HEK293 (cell line): ENCODE data around the gene IL36B.

Source experiments
- BCL11A ChIP-seq: fragments of 450-650 bp; formaldehyde crosslinking; IDR thresholded peaks from 2 replicates; pipeline ENCODE4 v1.5.1; 2016; ENCODE audit warnings: low read depth, missing biosample characterization, missing genetic modification characterization
- CTCF ChIP-seq: fragments of 450-650 bp; formaldehyde crosslinking; IDR thresholded peaks from 2 replicates; pipeline ENCODE4 v1.5.1; 2016; ENCODE audit warnings: missing biosample characterization, missing genetic modification characterization
- EGR2 ChIP-seq: fragments of 450-650 bp; formaldehyde crosslinking; IDR thresholded peaks from 2 replicates; pipeline ENCODE4 v1.5.1; 2016; ENCODE audit warnings: low read depth, missing biosample characterization, missing genetic modification characterization
- MZF1 ChIP-seq: fragments of 450-650 bp; formaldehyde crosslinking; IDR thresholded peaks from 2 replicates; pipeline ENCODE4 v1.5.1; 2017; ENCODE audit warnings: missing biosample characterization, missing genetic modification characterization, borderline replicate concordance
- SETDB1 ChIP-seq: IDR thresholded peaks from one replicate; pipeline ENCODE4 v1.6.1; 2017; ENCODE audit warnings: mild to moderate bottlenecking, low read length, moderate library complexity, mixed read lengths; ENCODE audit not compliant: insufficient read length
- ZNF132 ChIP-seq: fragments of 450-650 bp; formaldehyde crosslinking; IDR thresholded peaks from 2 replicates; pipeline ENCODE4 v1.5.1; 2017; ENCODE audit warnings: missing biosample characterization, missing genetic modification characterization, borderline replicate concordance
- ZNF26 ChIP-seq: fragments of 450-650 bp; formaldehyde crosslinking; IDR thresholded peaks from 2 replicates; pipeline ENCODE4 v1.5.1; 2016; ENCODE audit warnings: missing biosample characterization, missing genetic modification characterization
- ZNF274 ChIP-seq, 2 experiments: fragments of 200-500 bp in 1 of 2; fragments of 450-650 bp in 1 of 2; sonication (Bioruptor generic) in 1 of 2; formaldehyde crosslinking in 1 of 2; IDR thresholded peaks; 2 replicates each; pipeline versions ENCODE4 v1.5.1 to v1.6.1; 2014 to 2016; ENCODE audit warnings: borderline replicate concordance in 1 of 2, inconsistent platforms in 1 of 2, low read length in 1 of 2, missing biosample characterization in 1 of 2, missing genetic modification characterization in 1 of 2
- ZNF521 ChIP-seq: fragments of 450-650 bp; formaldehyde crosslinking; IDR thresholded peaks from 2 replicates; pipeline ENCODE4 v1.5.1; 2017; ENCODE audit warnings: missing biosample characterization, mild to moderate bottlenecking, missing genetic modification characterization

- no peak for TF ChIP-seq MZF1 (tag by site-specific recombination)
- no peak for TF ChIP-seq BCL11A (tag by site-specific recombination)
- no peak for TF ChIP-seq CTCF (tag by site-specific recombination)
- no peak for TF ChIP-seq SETDB1
- TF ChIP-seq ZNF274 (IDR thresholded peaks at IDR 0.05; ENCODE audit: low read length): no peak
- no peak for TF ChIP-seq ZNF274 (tag by site-specific recombination; IDR thresholded peaks at IDR 0.05; ENCODE audit: borderline replicate concordance)
- no peak for TF ChIP-seq ZNF132 (tag by site-specific recombination)
- TF ChIP-seq EGR2 (tag by site-specific recombination): no peak
- no peak for TF ChIP-seq ZNF521 (tag by site-specific recombination)
- no peak for TF ChIP-seq ZNF26
Measured at GRCh38 chr2:113083296-113083695, 30.6 kb upstream of the IL36B start.
